Kidney epithelial cell (primary cell): ENCODE results near the gene SDR42E1. TPM values are rescaled to one million over a fixed set of nuclear protein-coding genes. Genes with fewer than 3 reads are reported as not detected.

Source experiments
- DNase-seq: peaks from one replicate; pipeline ENCODE4 v3.0.0-alpha.2; 2010; ENCODE audit warnings: low read depth
- H3K27me3 ChIP-seq: 2 replicates; pipeline ENCODE4 v1.6.0; 2011; ENCODE audit warnings: low read length; ENCODE audit not compliant: control insufficient read depth, insufficient read depth
- H3K36me3 ChIP-seq: 2 replicates; pipeline ENCODE4 v1.5.1; 2011; ENCODE audit warnings: low read length; ENCODE audit not compliant: control insufficient read depth, insufficient read depth
- H3K4me3 ChIP-seq: 2 replicates; pipeline ENCODE4 v1.5.1; 2011; ENCODE audit warnings: low read depth, mild to moderate bottlenecking, control low read depth, low read length
- total RNA-seq: library from RNA; depleted of rRNA; stranded (reverse); fragments of >200 nt; gene quantifications from 2 replicates; pipeline ENCODE4 v1.2.3, GENCODE V29; 2015
- TF ChIP-seq, protein P1 (sequence below): IDR thresholded peaks from 2 replicates; pipeline ENCODE4 v1.5.1; 2011; ENCODE audit warnings: mild to moderate bottlenecking, moderate library complexity, low read length, control low read depth, inconsistent platforms; ENCODE audit not compliant: insufficient read depth, poor library complexity, severe bottlenecking

The SDR42E1 gene
- total RNA-seq, 1 donor from 2014 or later: 9.5 TPM

- Histone ChIP-seq H3K4me3 (no peak overlapping the region), H3K36me3 (no peaks in the 10 kb centered on the region), H3K27me3 (no peaks in the 10 kb centered on the region)
- TF ChIP-seq, protein P1, sequence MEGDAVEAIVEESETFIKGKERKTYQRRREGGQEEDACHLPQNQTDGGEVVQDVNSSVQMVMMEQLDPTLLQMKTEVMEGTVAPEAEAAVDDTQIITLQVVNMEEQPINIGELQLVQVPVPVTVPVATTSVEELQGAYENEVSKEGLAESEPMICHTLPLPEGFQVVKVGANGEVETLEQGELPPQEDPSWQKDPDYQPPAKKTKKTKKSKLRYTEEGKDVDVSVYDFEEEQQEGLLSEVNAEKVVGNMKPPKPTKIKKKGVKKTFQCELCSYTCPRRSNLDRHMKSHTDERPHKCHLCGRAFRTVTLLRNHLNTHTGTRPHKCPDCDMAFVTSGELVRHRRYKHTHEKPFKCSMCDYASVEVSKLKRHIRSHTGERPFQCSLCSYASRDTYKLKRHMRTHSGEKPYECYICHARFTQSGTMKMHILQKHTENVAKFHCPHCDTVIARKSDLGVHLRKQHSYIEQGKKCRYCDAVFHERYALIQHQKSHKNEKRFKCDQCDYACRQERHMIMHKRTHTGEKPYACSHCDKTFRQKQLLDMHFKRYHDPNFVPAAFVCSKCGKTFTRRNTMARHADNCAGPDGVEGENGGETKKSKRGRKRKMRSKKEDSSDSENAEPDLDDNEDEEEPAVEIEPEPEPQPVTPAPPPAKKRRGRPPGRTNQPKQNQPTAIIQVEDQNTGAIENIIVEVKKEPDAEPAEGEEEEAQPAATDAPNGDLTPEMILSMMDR: no peak
- no peak for DNase-seq
These were observed 31.6 kb upstream of the SDR42E1 start for GRCh38 chr16:82042846-82043245.

DNA sequence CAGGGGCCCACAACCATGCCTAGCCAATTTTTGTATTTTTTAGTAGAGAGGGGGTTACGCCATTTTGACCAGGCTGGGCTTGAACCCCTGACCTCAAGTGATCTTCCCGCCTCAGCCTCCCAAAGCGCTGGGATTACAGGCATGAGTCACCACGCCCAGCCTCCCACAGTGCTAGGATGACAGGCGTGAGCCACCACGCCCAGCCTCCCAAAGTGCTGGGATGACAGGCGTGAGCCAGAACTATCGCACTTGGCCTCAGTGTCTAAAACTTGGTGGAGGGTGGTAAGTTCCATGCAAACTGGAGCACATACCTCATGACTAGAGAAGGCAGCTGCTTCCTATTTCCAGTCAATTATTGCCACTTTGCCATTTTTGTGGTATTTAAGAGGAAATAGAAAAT lies 30.9 kb upstream of the SDR42E1 start:
- TF ChIP-seq, protein P1: no peak
- H3K36me3 ChIP-seq: no peaks in the 10 kb centered on the region
- H3K27me3 ChIP-seq: no peaks in the 10 kb centered on the region
- no peak for DNase-seq
- no peak overlapping the region for H3K4me3 ChIP-seq

DNA sequence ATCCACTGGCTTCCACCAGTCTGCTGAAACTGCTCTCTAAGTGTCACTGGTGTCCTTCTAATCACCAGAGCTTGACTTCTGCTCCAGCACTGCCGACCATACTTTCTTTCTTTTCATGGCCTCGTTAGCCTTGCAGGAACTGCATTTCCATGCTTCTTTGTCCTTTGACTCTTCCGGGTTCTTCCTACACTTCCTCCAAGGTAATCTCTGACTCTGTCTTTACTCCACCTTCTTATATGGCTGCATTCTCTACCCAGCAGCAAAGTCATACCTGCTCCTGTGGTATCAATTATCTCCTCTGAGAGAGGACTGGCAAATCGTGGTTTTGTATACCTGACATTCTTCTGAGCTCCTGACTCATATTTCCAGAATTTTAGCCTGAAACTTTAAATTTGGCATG lies 30.3 kb upstream of the SDR42E1 start:
- Histone ChIP-seq H3K36me3 (no peaks in the 10 kb centered on the region), H3K4me3 (no peak overlapping the region), H3K27me3 (no peaks in the 10 kb centered on the region)
- TF ChIP-seq, protein P1: no peak
- DNase-seq: no peak

- no peak for DNase-seq
- TF ChIP-seq, protein P1: no peak
- H3K27me3 ChIP-seq: no peaks in the 10 kb centered on the region
- H3K36me3 ChIP-seq: no peaks in the 10 kb centered on the region
- no peak overlapping the region for H3K4me3 ChIP-seq
These were observed 29.0 kb upstream of the SDR42E1 start for GRCh38 chr16:82040296-82040695.

DNA sequence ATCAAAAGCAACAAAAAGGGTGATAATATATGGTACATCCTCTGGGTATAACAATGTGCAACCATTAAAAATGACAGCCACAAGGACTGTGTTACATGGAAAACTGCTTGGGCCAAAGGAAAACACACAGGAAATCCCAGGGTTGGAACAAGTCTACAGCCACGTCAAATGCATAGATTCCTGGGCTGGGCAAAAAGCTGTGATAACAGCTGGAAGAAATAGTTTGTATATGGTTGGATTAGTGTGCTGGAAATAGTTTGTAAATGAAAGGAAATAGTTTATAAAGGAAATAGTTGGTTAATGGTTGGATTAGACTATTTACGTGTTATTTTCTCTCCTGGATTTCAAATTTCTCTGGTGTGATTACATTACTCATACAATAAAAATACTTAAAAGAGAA lies 26.4 kb upstream of the SDR42E1 start:
- no peak overlapping the region for H3K4me3 ChIP-seq

DNA sequence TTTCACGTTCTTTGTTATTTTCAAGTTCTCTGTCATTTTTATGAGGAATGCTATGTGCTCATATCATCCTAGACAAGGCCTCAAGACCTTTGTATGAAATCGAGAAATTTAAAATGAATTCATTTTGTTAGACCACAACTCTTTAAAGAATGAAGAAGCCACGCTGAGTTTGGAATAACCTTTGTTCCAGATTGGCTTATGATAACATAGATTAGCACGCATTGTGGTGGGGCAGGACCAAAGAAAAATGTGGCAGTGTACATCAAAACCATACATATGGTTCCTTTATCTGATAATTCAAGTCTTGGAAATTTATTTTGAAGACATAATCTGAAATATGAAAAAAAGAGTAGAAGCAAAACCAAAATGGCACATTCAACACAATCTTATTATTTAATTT lies 26.0 kb upstream of the SDR42E1 start:
- no peak for DNase-seq
- TF ChIP-seq, protein P1: no peak
- no peaks in the 10 kb centered on the region for H3K36me3 ChIP-seq
- no peaks in the 10 kb centered on the region for H3K27me3 ChIP-seq
- no peak overlapping the region for H3K4me3 ChIP-seq

More for the DNA sequence above, 26.4 kb upstream of the SDR42E1 start:
- H3K36me3 ChIP-seq: no peaks in the 10 kb centered on the region
- no peaks in the 10 kb centered on the region for H3K27me3 ChIP-seq
- no peak for DNase-seq
- TF ChIP-seq, protein P1: no peak
